RWPE1 (cell line): ENCODE measurements around the gene DHRS2.

Experiments used
- CTCF ChIA-PET: fragments of 350-600 bp; sonication (Branson Sonifier 250); formaldehyde crosslinking; extraction: SDS; loops from one replicate; lab custom pipeline; 2021; lab: Yijun Ruan, JAX
- POLR2A ChIA-PET: fragments of 400-600 bp; formaldehyde crosslinking; extraction: SDS; loops from one replicate; lab custom pipeline; 2020; ENCODE audit warnings: antibody characterized with exemption; ENCODE audit not compliant: low non-redundant PET; lab: Yijun Ruan, JAX
- DNase-seq: peaks from one replicate; pipeline ENCODE4 v3.0.0; 2012; ENCODE audit warnings: low spot score
- H3K27ac ChIP-seq: fragments of 450-650 bp; 2 replicates; pipeline ENCODE4 v1.5.1; 2017
- TF ChIP-seq, protein P1 (sequence below): fragments of 450-650 bp; conservative IDR thresholded peaks from 2 replicates; pipeline ENCODE4 v1.5.1; 2017; ENCODE audit warnings: low read depth, mild to moderate bottlenecking

The DHRS2 gene

DNA sequence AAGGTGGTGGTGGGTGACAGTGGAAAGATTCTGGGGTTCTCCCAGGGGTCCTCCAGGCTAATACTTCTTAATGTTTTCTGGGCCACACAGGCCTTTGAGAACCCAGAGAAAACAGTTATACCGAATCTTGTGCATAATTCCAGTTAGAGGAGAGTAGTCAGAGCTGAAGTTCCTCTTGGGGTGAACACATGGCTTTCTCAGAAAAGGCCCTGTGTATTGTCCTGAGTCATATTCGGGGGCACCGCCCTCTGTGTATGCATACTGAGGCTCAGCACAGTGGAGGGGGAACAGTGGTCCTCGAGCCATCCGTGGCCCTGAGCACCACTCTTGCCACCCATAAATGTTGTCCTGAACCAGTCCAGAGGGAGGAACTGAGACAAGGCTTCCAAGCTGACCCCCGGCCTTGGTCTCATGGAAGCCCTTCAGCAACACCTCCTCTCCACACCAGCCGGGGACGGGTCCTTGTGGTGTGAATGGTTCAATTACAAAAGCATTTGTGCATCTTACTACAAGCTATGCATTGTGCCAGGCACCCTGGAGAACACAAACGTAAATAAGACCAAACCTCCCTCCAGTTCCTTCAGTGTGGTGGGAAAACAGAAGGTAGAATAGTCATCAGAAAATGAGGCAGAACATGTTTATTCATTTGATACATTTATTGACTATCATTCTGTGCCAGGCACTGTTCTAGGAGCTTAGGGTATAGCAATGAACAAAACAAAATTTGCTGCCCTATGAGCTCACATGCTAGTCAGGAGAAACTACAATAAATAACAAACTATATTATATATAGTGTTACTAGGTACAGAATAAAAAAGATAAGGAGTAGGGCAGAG lies 9.9 kb downstream of the DHRS2 start:
- ChIA-PET POLR2A (no interaction called here), CTCF (interaction anchor here (0.6 kb wide), 1 partner anchor 81 kb away, joined by 3 read pairs; no protein-coding TSS in a partner anchor)
- no peak for DNase-seq
- TF ChIP-seq, protein P1, sequence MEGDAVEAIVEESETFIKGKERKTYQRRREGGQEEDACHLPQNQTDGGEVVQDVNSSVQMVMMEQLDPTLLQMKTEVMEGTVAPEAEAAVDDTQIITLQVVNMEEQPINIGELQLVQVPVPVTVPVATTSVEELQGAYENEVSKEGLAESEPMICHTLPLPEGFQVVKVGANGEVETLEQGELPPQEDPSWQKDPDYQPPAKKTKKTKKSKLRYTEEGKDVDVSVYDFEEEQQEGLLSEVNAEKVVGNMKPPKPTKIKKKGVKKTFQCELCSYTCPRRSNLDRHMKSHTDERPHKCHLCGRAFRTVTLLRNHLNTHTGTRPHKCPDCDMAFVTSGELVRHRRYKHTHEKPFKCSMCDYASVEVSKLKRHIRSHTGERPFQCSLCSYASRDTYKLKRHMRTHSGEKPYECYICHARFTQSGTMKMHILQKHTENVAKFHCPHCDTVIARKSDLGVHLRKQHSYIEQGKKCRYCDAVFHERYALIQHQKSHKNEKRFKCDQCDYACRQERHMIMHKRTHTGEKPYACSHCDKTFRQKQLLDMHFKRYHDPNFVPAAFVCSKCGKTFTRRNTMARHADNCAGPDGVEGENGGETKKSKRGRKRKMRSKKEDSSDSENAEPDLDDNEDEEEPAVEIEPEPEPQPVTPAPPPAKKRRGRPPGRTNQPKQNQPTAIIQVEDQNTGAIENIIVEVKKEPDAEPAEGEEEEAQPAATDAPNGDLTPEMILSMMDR: no peak
- no peak overlapping the region for H3K27ac ChIP-seq

GRCh38 chr14:23646648-23647549 lies 10.7 kb downstream of the DHRS2 start:
- no peak for DNase-seq
- H3K27ac ChIP-seq: no peak overlapping the region
- CTCF ChIA-PET: no interaction called here
- POLR2A ChIA-PET: no interaction called here
- TF ChIP-seq, protein P1: no peak

GRCh38 chr14:23647619-23648018 lies 11.5 kb downstream of the DHRS2 start:
- CTCF ChIA-PET: no interaction called here
- DNase-seq: no peak
- POLR2A ChIA-PET: no interaction called here
- no peak overlapping the region for H3K27ac ChIP-seq
- TF ChIP-seq, protein P1: no peak

GRCh38 chr14:23648764-23649460 lies 12.7 kb downstream of the DHRS2 start:
- DNase-seq: no peak
- TF ChIP-seq, protein P1: no peak
- H3K27ac ChIP-seq: no peak overlapping the region
- ChIA-PET CTCF (no interaction called here), POLR2A (no interaction called here)

DNA sequence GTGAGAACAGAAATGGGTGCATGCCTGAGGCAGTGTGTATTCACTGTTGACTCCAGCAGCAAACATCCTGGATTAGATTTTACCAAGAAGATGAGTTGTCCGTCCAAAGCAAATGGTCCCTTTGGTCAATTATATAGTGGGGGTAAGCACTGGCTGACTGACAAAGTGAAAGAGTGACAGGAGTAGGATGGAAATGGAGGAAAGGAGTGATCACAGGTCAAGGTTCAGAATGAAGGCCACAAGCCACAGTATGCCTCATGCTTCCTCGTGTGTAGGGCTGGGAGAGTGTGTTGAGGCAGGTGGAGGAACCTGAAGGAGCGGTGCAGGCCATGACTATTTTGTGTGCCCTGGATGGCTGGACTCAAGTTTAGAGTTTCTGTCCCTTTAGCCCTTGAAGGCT lies 14.3 kb downstream of the DHRS2 start:
- H3K27ac ChIP-seq: no peak overlapping the region
- TF ChIP-seq, protein P1: no peak
- POLR2A ChIA-PET: no interaction called here
- CTCF ChIA-PET: interaction anchor here (1.0 kb wide), 1 partner anchor 19 kb away, joined by 3 read pairs; no protein-coding TSS in a partner anchor
- DNase-seq: no peak

- ChIA-PET POLR2A (no interaction called here), CTCF (interaction anchor here (0.6 kb wide), 2 partner anchors 12 to 1828 kb away, joined by 5 read pairs; no protein-coding TSS in a partner anchor)
- TF ChIP-seq, protein P1: no peak
- no peak overlapping the region for H3K27ac ChIP-seq
- no peak for DNase-seq
Measured at GRCh38 chr14:23653051-23653450, 16.9 kb downstream of the DHRS2 start.
